SK-N-SH (cell line): ENCODE data around the gene CLASP2. TPM values are rescaled to one million over a fixed set of nuclear protein-coding genes. Genes with fewer than 3 reads are reported as not detected.
"Not testable (repeated sequence)": the region's sequence is repeated elsewhere in the genome, so short reads cannot be mapped to it uniquely, and the experiment has no call there.

ENCODE experiments used
- CTCF ChIA-PET: fragments of 300-600, 350-600 bp; formaldehyde crosslinking; extraction: SDS; loops from one replicate; lab custom pipeline; 2021; lab: Yijun Ruan, JAX
- POLR2A ChIA-PET: fragments of 350-600 bp; sonication (Branson Sonifier 250); formaldehyde crosslinking; extraction: SDS; loops from one replicate; lab custom pipeline; 2020; ENCODE audit warnings: antibody characterized with exemption, inconsistent platforms; lab: Yijun Ruan, JAX
- DNase-seq: peaks from one replicate; pipeline ENCODE4 v3.0.0; 2012
- H2AFZ ChIP-seq: fragments of 200-600 bp; sonication (generic); 2 replicates; pipeline ENCODE4 v1.8.1; 2016; ENCODE audit warnings: antibody characterized with exemption, mild to moderate bottlenecking, low read depth
- H3F3A ChIP-seq: fragments of 200-600 bp; sonication (generic); replicated peaks from 2 replicates; pipeline ENCODE3; 2016; ENCODE audit warnings: antibody characterized with exemption, mild to moderate bottlenecking; ENCODE audit not compliant: insufficient read depth
- H3K27ac ChIP-seq, 2 experiments: fragments of 200-500 bp in 1 of 2; fragments of 200-600 bp in 1 of 2; sonication (Bioruptor generic) in 1 of 2; sonication (generic), shearing (Covaris generic) in 1 of 2; 2 replicates each; pipeline versions ENCODE4 v1.5.1 to v1.6.1; 2014 to 2016; ENCODE audit warnings: low read depth in 2 of 2, inconsistent platforms in 1 of 2, low read length in 1 of 2, mild to moderate bottlenecking in 1 of 2, mixed read lengths in 1 of 2
- H3K27me3 ChIP-seq: fragments of 200-600 bp; sonication (generic), shearing (Covaris generic); 2 replicates; pipeline ENCODE4 v1.6.1; 2016; ENCODE audit warnings: mixed run types; ENCODE audit not compliant: insufficient read depth
- H3K36me3 ChIP-seq, 2 experiments: fragments of 200-500 bp in 1 of 2; fragments of 200-600 bp in 1 of 2; sonication (Bioruptor generic) in 1 of 2; sonication (generic) in 1 of 2; replicated peaks in 1 of 2; 2 replicates each; pipeline versions ENCODE3 to v1.5.1; 2014 to 2016; ENCODE audit warnings: low read length in 1 of 2, mild to moderate bottlenecking in 1 of 2; ENCODE audit not compliant: insufficient read depth in 2 of 2, control insufficient read depth in 1 of 2
- H3K4me1 ChIP-seq, 2 experiments: fragments of 200-500 bp in 1 of 2; fragments of 200-600 bp in 1 of 2; sonication (Bioruptor generic) in 1 of 2; sonication (generic), shearing (Covaris generic) in 1 of 2; 2 replicates each; pipeline versions ENCODE4 v1.5.1 to v1.6.1; 2014 to 2016; ENCODE audit warnings: low read depth in 1 of 2, low read length in 1 of 2, mixed run types in 1 of 2; ENCODE audit not compliant: insufficient read depth in 2 of 2, control insufficient read depth in 1 of 2
- H3K4me2 ChIP-seq: fragments of 200-600 bp; sonication (generic), shearing (Covaris generic); 2 replicates; pipeline ENCODE4 v1.6.1; 2017; ENCODE audit warnings: mixed run types
- H3K4me3 ChIP-seq, 2 experiments: fragments of 200-500 bp in 1 of 2; fragments of 200-600 bp in 1 of 2; sonication (Bioruptor generic) in 1 of 2; sonication (generic), shearing (Covaris generic) in 1 of 2; 2 replicates each; pipeline versions ENCODE4 v1.5.1 to v1.8.1; 2014 to 2016; ENCODE audit warnings: low read depth in 2 of 2, inconsistent platforms in 1 of 2, low read length in 1 of 2, mild to moderate bottlenecking in 1 of 2, mixed read lengths in 1 of 2, moderate library complexity in 1 of 2
- H3K79me2 ChIP-seq: fragments of 200-600 bp; sonication (generic); 2 replicates; pipeline ENCODE4 v1.8.1; 2017; ENCODE audit warnings: mild to moderate bottlenecking; ENCODE audit not compliant: insufficient read depth
- H3K9ac ChIP-seq: fragments of 200-600 bp; sonication (generic); 2 replicates; pipeline ENCODE4 v1.6.1; 2017; ENCODE audit warnings: mixed run types
- H3K9me2 ChIP-seq: fragments of 200-600 bp; sonication (generic); 2 replicates; pipeline ENCODE4 v1.6.1; 2017; ENCODE audit warnings: mixed run types
- H3K9me3 ChIP-seq: fragments of 200-600 bp; sonication (generic); 2 replicates; pipeline ENCODE4 v1.6.1; 2017; ENCODE audit warnings: mixed run types, mild to moderate bottlenecking, moderate library complexity
- H4K20me1 ChIP-seq: fragments of 200-600 bp; sonication (generic); 2 replicates; pipeline ENCODE4 v1.6.1; 2017; ENCODE audit warnings: mild to moderate bottlenecking, mixed run types; ENCODE audit not compliant: insufficient read depth
- CHD2 ChIP-seq: fragments of 150-350 bp; IDR thresholded peaks from 2 replicates; pipeline ENCODE4 v1.6.1; 2018; ENCODE audit warnings: low read length; ENCODE audit not compliant: partially characterized antibody
- ELF1 ChIP-seq: IDR thresholded peaks from 2 replicates; pipeline ENCODE4 v1.4.0; 2012
- EP300 ChIP-seq, 2 experiments: IDR thresholded peaks; 2 replicates each; pipeline versions ENCODE4 v1.4.0 to v1.6.1; 2012; ENCODE audit warnings: borderline replicate concordance in 1 of 2, low read depth in 1 of 2, low read length in 1 of 2
- GABPA ChIP-seq: IDR thresholded peaks from 2 replicates; pipeline ENCODE4 v1.4.0; 2012; ENCODE audit warnings: low read depth, mild to moderate bottlenecking
- GATA2 ChIP-seq: sonication (generic); formaldehyde crosslinking; IDR thresholded peaks from 2 replicates; pipeline ENCODE4 v1.5.0; 2020; ENCODE audit warnings: mild to moderate bottlenecking, missing genetic modification reagents
- MEF2A ChIP-seq: IDR thresholded peaks from 2 replicates; pipeline ENCODE4 v1.4.0; 2012; ENCODE audit warnings: low read depth, borderline replicate concordance
- NFIC ChIP-seq: IDR thresholded peaks from 2 replicates; pipeline ENCODE4 v1.4.0; 2012; ENCODE audit warnings: borderline replicate concordance
- NRF1 ChIP-seq: IDR thresholded peaks from 2 replicates; pipeline ENCODE4 v1.6.1; 2012; ENCODE audit warnings: low read depth, mild to moderate bottlenecking, low read length
- RAD21 ChIP-seq: IDR thresholded peaks from 2 replicates; pipeline ENCODE4 v1.6.1; 2012; ENCODE audit warnings: mild to moderate bottlenecking, low read length
- RFX5 ChIP-seq: IDR thresholded peaks from 2 replicates; pipeline ENCODE4 v1.6.1; 2012; ENCODE audit warnings: mild to moderate bottlenecking, improper control_type of control experiment, low read length
- TEAD4 ChIP-seq: IDR thresholded peaks from 2 replicates; pipeline ENCODE4 v1.4.0; 2012; ENCODE audit warnings: mild to moderate bottlenecking, borderline replicate concordance; ENCODE audit not compliant: insufficient read depth
- YY1 ChIP-seq: IDR thresholded peaks from 2 replicates; pipeline ENCODE4 v1.4.0; 2012; ENCODE audit warnings: low read depth, mild to moderate bottlenecking
- WGBS: methylation state at CpG from one replicate; pipeline ENCODE4 v1.1.6; 2017; ENCODE audit warnings: low lambda C conversion rate; 5-methylcytosine and 5-hydroxymethylcytosine counted together
- polyA plus RNA-seq, 3 experiments: library from polyadenylated mRNA; depleted of rRNA; stranded (reverse); fragments of >200 nt; gene quantifications; 2 replicates each; pipeline ENCODE4 v1.2.3, GENCODE V29; 2012
- TF ChIP-seq, protein P1 (sequence below): IDR thresholded peaks from 2 replicates; pipeline ENCODE4; 2012
- TF ChIP-seq, protein P2 (sequence below): IDR thresholded peaks from 2 replicates; pipeline ENCODE4 v1.4.0; 2012; ENCODE audit warnings: low read depth

CLASP2 gene
- polyA plus RNA-seq, 1 of the 3 experiments (the other 2 are of a cell fraction), result 13.2 TPM

DNA sequence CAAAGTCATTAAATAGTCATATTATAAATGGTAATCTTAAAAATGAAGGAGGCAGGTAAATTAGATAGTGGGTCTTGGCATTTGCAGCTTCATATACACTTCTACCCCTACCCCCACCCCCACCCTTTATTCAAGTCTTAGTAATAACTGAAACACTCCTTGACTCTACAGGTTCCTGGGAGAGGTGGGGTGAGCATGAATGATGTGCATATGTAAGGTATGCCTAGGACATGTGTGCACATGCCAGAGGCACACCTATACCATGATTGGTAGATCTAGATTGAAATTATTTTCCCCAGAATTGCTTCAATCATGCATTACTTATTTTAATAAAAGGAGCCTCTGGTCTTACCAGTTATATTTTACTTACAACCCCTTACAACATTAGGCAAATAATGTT, 40.2 kb upstream of the CLASP2 start:
- no peaks in the 10 kb centered on the region for H3K27me3 ChIP-seq
- no peak overlapping the region for H3K9ac ChIP-seq
- H3K36me3 ChIP-seq, result no peaks in the 10 kb centered on the region
- H3K4me1 ChIP-seq, result no peaks in the 10 kb centered on the region
- H3K79me2 ChIP-seq, result no peaks in the 10 kb centered on the region
- no peaks in the 10 kb centered on the region for H4K20me1 ChIP-seq
- no peaks in the 10 kb centered on the region for H3K9me2 ChIP-seq
- H3K4me3 ChIP-seq, result no peak overlapping the region
- POLR2A ChIA-PET, result no interaction called here
- no peak for DNase-seq
- H3K4me2 ChIP-seq, result no peak overlapping the region
- no peak overlapping the region for H3K27ac ChIP-seq
- no peak overlapping the region for H2AFZ ChIP-seq
- TF ChIP-seq EP300 (IDR thresholded peaks at IDR 0.05; ENCODE audit: borderline replicate concordance in 1 of 2, low read depth in 1 of 2, low read length in 1 of 2) (no peak), RAD21 (no peak), YY1 (no peak), GABPA (no peak), NFIC (no peak), ELF1 (no peak), TEAD4 (no peak)
- TF ChIP-seq, protein P1, sequence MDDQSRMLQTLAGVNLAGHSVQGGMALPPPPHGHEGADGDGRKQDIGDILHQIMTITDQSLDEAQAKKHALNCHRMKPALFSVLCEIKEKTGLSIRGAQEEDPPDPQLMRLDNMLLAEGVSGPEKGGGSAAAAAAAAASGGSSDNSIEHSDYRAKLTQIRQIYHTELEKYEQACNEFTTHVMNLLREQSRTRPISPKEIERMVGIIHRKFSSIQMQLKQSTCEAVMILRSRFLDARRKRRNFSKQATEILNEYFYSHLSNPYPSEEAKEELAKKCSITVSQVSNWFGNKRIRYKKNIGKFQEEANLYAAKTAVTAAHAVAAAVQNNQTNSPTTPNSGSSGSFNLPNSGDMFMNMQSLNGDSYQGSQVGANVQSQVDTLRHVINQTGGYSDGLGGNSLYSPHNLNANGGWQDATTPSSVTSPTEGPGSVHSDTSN, result no peak
- no peaks in the 10 kb centered on the region for H3F3A ChIP-seq
- H3K9me3 ChIP-seq, result 0 out of 2 replicates have a peak, but pooled peaks cover 7% of the 10 kb centered on the region
- CTCF ChIA-PET, result no interaction called here

DNA sequence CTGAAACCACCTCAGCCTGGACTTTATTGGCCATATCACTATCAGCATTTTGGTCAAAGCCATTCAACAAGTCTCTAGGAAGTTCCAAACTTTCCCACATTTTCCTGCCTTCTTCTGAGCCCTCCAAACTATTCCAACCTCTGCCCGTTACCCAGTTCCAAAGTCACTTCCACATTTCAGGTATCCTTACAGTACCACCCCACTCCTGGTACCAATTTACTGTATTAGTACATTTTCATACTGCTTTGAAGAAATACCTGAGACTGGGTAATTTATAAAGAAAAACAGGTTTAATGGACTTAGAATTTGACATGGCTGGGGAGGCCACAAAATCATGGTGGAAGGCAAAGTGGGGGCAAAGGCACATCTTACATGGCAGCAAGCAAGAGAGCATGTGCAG, 36.3 kb upstream of the CLASP2 start:
- WGBS, result 41% methylated on average over 1 of the region's 1 CpG
- POLR2A ChIA-PET, H3K27me3 ChIP-seq, H3K4me3 ChIP-seq, H3K4me1 ChIP-seq, H3K27ac ChIP-seq, H4K20me1 ChIP-seq, H3K36me3 ChIP-seq, H2AFZ ChIP-seq, DNase-seq, H3F3A ChIP-seq, H3K79me2 ChIP-seq, H3K4me2 ChIP-seq, H3K9me2 ChIP-seq, CTCF ChIA-PET, H3K9me3 ChIP-seq, H3K9ac ChIP-seq: not testable (repeated sequence)

DNA sequence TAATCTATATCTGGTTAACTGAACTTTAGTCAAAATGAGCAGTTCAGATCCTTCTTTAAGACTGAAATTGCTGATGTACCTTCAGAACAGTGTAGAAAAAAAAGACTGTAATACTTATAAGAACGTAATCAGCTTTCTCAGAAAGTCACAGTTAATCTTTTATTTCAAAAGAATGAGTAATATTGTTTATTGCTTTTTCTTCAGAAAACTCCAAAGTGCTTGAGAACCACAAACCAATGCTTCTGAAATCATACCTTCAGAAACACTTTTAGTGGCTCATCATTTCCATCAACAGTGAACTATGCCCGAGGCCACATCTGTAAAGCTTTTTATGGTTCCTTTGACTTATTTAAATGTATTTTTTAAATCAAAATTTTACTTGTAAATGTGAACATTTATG, 33.3 kb upstream of the CLASP2 start:
- no peak overlapping the region for H2AFZ ChIP-seq
- CTCF ChIA-PET, result interaction anchor here (1.3 kb wide), 2 partner anchors 15 to 25 kb away, joined by 3 read pairs; no protein-coding TSS in a partner anchor
- H3K27me3 ChIP-seq, result no peaks in the 10 kb centered on the region
- H3F3A ChIP-seq, result peaks cover 10% of the 10 kb centered on the region
- H3K9me3 ChIP-seq, result no peaks in the 10 kb centered on the region
- no peak overlapping the region for H3K27ac ChIP-seq
- H3K4me2 ChIP-seq, result no peak overlapping the region
- no peak overlapping the region for H3K4me3 ChIP-seq
- no peaks in the 10 kb centered on the region for H4K20me1 ChIP-seq
- no peak for DNase-seq
- H3K79me2 ChIP-seq, result no peaks in the 10 kb centered on the region
- H3K9ac ChIP-seq, result no peak overlapping the region
- no peaks in the 10 kb centered on the region for H3K4me1 ChIP-seq
- WGBS, result 82% methylated on average over 2 of the region's 2 CpGs
- no peak for TF ChIP-seq GATA2 (CRISPR knock-in tag)
- TF ChIP-seq RFX5, result no peak
- TF ChIP-seq NRF1, result no peak
- TF ChIP-seq CHD2, result no peak
- TF ChIP-seq, protein P2, sequence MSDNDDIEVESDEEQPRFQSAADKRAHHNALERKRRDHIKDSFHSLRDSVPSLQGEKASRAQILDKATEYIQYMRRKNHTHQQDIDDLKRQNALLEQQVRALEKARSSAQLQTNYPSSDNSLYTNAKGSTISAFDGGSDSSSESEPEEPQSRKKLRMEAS, result no peak
- no peak for TF ChIP-seq MEF2A
- no peak for TF ChIP-seq RAD21
- no peaks in the 10 kb centered on the region for H3K9me2 ChIP-seq
- H3K36me3 ChIP-seq, result no peaks in the 10 kb centered on the region
- POLR2A ChIA-PET, result no interaction called here
